AG10803 (cell line): Measurements from ENCODE around the gene KRT33A.

Experiments
- DNase-seq: peaks from one replicate; pipeline ENCODE4 v3.0.0; 2010; ENCODE audit warnings: low read depth
- H3K4me3 ChIP-seq: 2 replicates; pipeline ENCODE4 v1.5.1; 2011; ENCODE audit warnings: mild to moderate bottlenecking, low read length, control low read depth
- CTCF ChIP-seq: conservative IDR thresholded peaks from 2 replicates; pipeline ENCODE4 v1.5.1; 2011; ENCODE audit warnings: mild to moderate bottlenecking, low read length, control low read depth, inconsistent platforms

Gene KRT33A

GRCh38 chr17:41333836-41334235, 16.8 kb downstream of the KRT33A start:
- DNase-seq = no peak
- no peak for TF ChIP-seq CTCF
- no peak overlapping the region for H3K4me3 ChIP-seq

- DNase-seq = no peak
- no peak overlapping the region for H3K4me3 ChIP-seq
- no peak for TF ChIP-seq CTCF
Measured at GRCh38 chr17:41333098-41333497, 17.5 kb downstream of the KRT33A start.

- H3K4me3 ChIP-seq = no peak overlapping the region
- TF ChIP-seq CTCF = no peak
- no peak for DNase-seq
Measured at GRCh38 chr17:41332239-41332638, 18.4 kb downstream of the KRT33A start.

GRCh38 chr17:41331606-41332005, 19.0 kb downstream of the KRT33A start:
- no peak overlapping the region for H3K4me3 ChIP-seq
- no peak for DNase-seq
- TF ChIP-seq CTCF = no peak

GRCh38 chr17:41329279-41329948, 21.2 kb downstream of the KRT33A start:
- TF ChIP-seq CTCF = peak; percentile 88
- DNase-seq = peak; percentile 64
- no peak overlapping the region for H3K4me3 ChIP-seq

GRCh38 chr17:41328207-41328606, 22.4 kb downstream of the KRT33A start:
- no peak for DNase-seq
- no peak for TF ChIP-seq CTCF
- no peak overlapping the region for H3K4me3 ChIP-seq

GRCh38 chr17:41327411-41328120, 23.1 kb downstream of the KRT33A start:
- no peak for DNase-seq
- H3K4me3 ChIP-seq = no peak overlapping the region
- TF ChIP-seq CTCF = no peak
